Stimulated activated CD8-positive, alpha-beta memory T cell treated with anti-CD3 and anti-CD28 coated beads, Interleukin-15, amount 100 ng/mL, for 48 hours (primary cell): ENCODE results near the gene CCDC150.
"Not testable (repeated sequence)": the region's sequence is repeated elsewhere in the genome, so short reads cannot be mapped to it uniquely, and the experiment has no call there.

Experiments
- DNase-seq, 2 donors: peaks; one replicate each; pipeline ENCODE4 v3.0.0-alpha.2; 2020; ENCODE audit warnings: low read depth in 2 of 2

CCDC150 gene

GRCh38 chr2:196635156-196635555 lies 4.4 kb upstream of the CCDC150 start:
- DNase-seq = no peak

DNA sequence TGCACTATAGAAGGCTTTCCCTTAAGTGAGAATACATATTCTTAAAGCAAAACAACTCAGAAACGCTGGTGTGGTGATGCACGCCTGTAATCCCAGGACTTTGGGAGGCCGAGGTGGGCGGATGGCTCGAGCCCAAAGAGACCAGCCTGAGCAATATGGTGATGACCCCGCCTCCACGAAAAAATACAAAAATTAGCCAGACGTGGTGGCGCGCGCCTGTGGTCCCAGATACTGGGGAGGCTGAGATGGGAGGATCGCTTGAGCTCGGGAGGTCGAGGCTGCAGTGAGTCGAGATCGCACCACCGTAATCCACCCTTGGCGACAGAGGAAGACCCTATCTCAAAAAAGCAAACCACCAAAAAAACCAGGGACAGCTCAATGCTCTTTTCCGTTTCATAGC lies 750 bp upstream of the CCDC150 start:
- no peak for DNase-seq

- no peak for DNase-seq
Measured at GRCh38 chr2:196640031-196640548, 575 bp downstream of the CCDC150 start.

DNA sequence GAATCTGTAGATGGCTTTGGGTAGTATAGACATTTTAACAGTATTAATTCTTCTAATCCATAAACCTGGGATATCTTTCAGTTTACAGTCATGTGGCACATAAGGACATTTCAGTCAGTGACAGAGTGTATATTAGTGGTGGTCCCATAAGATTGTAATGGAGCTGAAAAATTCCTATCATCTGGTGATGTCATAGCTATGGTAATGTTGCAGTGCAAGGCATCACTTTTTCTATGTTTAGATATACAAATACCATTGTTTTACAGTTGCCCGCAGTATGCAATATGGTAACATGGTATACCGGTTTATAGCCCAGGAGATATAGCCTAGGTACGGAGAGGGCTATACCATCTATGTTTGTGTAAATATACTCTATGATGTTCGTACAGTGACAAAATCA lies 9.7 kb downstream of the CCDC150 start:
- no peak for DNase-seq

GRCh38 chr2:196651387-196652094 lies 12.0 kb downstream of the CCDC150 start:
- DNase-seq = no peak

DNA sequence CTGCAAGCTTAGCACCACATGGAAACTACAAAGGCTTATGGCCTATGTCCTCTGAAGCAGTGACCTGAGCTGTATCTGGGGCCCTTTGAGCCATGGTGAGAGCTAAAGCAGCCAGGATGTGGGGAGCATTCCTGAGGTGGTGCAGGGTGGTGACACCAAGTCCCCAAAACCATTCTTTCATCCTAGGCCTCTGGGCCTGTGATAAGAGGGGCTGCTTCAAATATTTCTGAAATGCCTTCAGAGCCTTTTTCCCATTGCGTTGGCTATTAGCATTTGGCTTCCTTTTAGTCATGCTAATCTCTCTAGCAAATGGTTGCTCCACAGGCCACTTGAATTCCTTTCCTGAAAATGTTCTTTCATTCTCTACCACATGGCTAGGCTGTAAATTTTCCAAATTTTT lies 13.4 kb downstream of the CCDC150 start:
- DNase-seq = no peak

DNA sequence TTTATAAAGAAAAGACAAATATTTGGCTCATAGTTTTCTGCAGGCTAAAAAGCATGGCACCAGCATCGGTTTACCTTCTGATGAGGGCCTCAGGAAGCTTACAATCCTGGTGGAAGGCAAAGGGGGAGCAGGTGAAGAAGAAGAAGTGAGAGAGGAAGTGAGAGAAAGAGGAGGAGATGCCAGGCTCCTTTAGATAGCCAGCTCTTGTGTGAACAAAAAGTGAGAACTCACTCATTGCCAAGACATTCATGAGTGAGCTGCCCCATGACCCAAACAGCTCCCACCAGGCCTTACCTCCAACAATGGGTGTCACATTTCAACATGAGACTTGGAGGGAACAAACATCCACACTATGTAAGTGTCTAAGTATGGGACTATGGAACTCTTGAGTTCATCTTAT lies 14.3 kb downstream of the CCDC150 start:
- no peak for DNase-seq

GRCh38 chr2:196655761-196656160 lies 16.2 kb downstream of the CCDC150 start:
- no peak for DNase-seq

GRCh38 chr2:196657333-196657732 lies 17.8 kb downstream of the CCDC150 start:
- DNase-seq = no peak

- no peak for DNase-seq
Measured at GRCh38 chr2:196659844-196660243, 20.3 kb downstream of the CCDC150 start.

- no peak for DNase-seq
Measured at GRCh38 chr2:196660244-196660643, 20.7 kb downstream of the CCDC150 start.

DNA sequence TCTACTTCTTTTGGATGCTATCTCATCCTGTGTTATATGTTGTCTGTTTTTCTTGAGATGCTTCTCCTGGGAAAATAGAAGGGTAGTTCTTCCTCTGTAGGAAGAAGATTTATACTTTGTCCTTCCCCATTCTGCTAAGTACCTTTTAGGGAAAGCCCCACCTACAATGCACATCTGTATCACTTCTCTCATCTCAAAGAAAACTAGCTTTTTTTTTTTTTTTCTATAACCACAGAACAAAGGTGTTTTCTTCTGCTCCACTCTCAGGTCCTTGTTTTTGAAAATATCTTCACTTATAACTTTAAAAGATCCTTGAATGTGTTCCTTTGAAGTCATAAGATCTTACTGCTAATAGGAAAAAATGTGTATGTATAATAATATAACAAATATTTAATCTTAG lies 30.8 kb downstream of the CCDC150 start:
- DNase-seq = no peak

GRCh38 chr2:196675963-196676362 lies 36.4 kb downstream of the CCDC150 start:
- DNase-seq = no peak

GRCh38 chr2:196677404-196677803 lies 37.9 kb downstream of the CCDC150 start:
- no peak for DNase-seq

DNA sequence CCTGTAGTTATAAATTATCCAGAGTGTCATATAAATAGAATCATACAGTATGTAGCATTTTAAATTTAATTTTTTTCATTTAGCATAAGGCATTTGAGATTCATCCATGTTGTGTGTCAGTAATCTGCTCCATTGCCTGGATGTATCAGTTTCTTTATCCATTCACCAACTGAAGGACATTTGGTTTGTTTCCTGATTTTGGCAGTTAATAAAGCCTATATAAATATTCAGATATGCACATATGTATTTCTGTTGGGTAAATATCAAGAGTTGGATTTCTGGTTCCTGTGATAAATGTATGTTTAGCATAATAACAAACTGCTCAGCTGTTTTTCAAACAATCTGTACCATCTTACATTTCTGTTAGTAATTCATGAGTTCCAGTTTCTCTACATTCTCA lies 39.9 kb downstream of the CCDC150 start:
- DNase-seq = no peak

GRCh38 chr2:196681510-196681909 lies 42.0 kb downstream of the CCDC150 start:
- no peak for DNase-seq

- no peak for DNase-seq
Measured at GRCh38 chr2:196685792-196686191, 46.3 kb downstream of the CCDC150 start.

DNA sequence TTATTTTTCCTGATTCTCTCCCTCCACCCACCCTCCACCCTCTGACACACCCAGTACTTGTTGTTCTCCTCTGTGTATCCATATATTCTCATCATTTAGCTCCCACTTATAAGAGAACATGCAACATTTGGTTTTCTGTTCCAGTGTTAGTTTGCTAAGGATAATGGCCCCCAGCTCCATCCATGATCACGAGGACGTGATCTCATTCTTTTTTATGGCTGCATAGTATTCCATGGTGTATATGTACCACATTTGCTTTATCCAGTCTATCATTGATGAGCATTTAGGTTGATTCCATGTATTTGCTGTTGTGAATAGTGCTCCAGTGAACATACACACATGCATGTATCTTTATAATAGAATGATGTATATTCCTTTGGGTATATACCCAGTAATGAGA lies 47.2 kb downstream of the CCDC150 start:
- DNase-seq = not testable (repeated sequence)

GRCh38 chr2:196696423-196697079 lies 57.0 kb downstream of the CCDC150 start:
- no peak for DNase-seq

GRCh38 chr2:196697825-196698224 lies 58.3 kb downstream of the CCDC150 start:
- no peak for DNase-seq

DNA sequence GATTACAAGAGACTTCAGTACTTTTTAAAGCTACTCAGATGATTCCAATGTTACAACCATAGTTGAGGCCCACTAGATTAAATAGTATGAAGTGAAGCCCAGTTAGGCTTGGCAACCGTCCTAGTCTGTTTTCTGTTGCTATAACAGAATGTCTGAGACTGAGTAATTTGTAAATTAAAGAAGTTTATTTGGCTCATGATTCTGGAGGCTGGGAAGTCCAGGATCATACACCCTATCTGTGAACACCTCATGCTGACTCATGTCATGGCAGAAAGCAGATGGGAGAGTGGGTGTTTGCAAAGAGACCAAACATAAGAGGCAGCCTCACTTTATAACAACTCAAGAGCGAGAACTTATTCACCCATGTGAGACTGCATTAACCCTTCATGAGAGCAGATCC lies 63.1 kb downstream of the CCDC150 start:
- DNase-seq = no peak

DNA sequence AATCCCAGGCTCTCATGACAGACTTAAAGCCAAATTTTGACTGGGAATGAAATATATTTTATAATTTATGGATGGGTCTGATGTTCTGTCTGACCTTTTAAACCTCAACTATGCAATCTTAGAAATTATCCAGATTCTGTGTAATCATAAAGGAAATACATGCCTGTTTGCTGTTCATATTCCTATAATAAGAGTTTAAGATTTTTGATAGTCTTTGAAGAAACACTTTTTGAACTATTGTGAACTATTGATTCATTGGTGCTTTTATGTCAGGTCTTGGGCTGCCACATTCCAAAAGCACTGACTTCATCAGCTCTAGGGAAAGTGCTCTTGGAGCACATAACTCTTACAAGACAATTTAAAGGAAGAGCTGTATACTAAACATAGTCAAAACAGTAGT lies 64.2 kb downstream of the CCDC150 start:
- no peak for DNase-seq

- DNase-seq = not testable (repeated sequence)
Measured at GRCh38 chr2:196710056-196710455, 70.5 kb downstream of the CCDC150 start.
